ENCODE data around the gene PSMF1. TPM values are rescaled to one million over a fixed set of nuclear protein-coding genes. Genes with fewer than 3 reads are reported as not detected.

PSMF1 gene
- total and polyA plus RNA-seq, 12 donors = 24.8 to 363 (median 122) TPM

DNA sequence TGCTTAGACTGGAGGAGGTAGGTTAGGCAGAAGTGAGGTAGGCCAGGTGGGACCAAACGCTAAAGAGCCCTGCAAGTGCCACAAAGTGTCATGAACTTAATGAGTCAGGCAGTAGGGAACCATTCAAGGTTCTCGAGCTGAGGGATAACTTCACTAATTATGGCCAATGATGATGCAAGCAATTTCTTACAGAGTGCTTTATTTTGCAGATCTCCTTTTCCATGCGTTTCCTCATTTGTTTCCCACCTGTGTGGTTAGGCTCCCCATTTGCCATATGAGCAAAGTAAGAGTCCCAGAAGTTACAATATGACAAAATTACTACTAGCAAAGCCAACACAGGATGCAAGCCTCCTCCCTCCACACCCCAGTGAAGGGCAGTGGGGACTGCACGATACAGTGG is 36.5 kb upstream of the PSMF1 start:
- Histone ChIP-seq H3K36me3 (replicated peaks in 1 of 2) (no peaks in the 10 kb centered on the region), H3K9me3 (replicated peaks in 1 of 3) (no peaks in the 10 kb centered on the region), H3K27me3 (no peaks in the 10 kb centered on the region), H3K4me3 (no peak overlapping the region), H3K27ac (no peak overlapping the region), H3K4me1 (replicated peaks in 1 of 2) (no peaks in the 10 kb centered on the region)
- intact Hi-C loops (cut with DNase I) = no loop called here
- DNase-seq = no peak
- WGBS, 4 donors = 80 to 90% (median 86%) methylated on average over 4 of the region's 4 CpGs
- TF ChIP-seq POLR2A (IDR thresholded peaks at IDR 0.05) = no peak
- TF ChIP-seq, protein P1, sequence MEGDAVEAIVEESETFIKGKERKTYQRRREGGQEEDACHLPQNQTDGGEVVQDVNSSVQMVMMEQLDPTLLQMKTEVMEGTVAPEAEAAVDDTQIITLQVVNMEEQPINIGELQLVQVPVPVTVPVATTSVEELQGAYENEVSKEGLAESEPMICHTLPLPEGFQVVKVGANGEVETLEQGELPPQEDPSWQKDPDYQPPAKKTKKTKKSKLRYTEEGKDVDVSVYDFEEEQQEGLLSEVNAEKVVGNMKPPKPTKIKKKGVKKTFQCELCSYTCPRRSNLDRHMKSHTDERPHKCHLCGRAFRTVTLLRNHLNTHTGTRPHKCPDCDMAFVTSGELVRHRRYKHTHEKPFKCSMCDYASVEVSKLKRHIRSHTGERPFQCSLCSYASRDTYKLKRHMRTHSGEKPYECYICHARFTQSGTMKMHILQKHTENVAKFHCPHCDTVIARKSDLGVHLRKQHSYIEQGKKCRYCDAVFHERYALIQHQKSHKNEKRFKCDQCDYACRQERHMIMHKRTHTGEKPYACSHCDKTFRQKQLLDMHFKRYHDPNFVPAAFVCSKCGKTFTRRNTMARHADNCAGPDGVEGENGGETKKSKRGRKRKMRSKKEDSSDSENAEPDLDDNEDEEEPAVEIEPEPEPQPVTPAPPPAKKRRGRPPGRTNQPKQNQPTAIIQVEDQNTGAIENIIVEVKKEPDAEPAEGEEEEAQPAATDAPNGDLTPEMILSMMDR (IDR thresholded peaks at IDR 0.05) = no peak

GRCh38 chr20:1083431-1084080 is 34.8 kb upstream of the PSMF1 start:
- intact Hi-C loops (cut with DNase I) = no loop called here
- no peak for DNase-seq
- TF ChIP-seq, protein P1 (IDR thresholded peaks at IDR 0.05) = no peak
- Histone ChIP-seq H3K36me3 (replicated peaks in 1 of 2) (no peaks in the 10 kb centered on the region), H3K27ac (no peak overlapping the region), H3K4me1 (replicated peaks in 1 of 2) (no peaks in the 10 kb centered on the region), H3K4me3 (no peak overlapping the region), H3K27me3 (no peaks in the 10 kb centered on the region), H3K9me3 (replicated peaks in 1 of 3) (no peaks in the 10 kb centered on the region)
- 71 to 81% (median 73%) methylated on average over 5 of the region's 5 CpGs for whole genome bisulfite sequencing, 4 donors

DNA sequence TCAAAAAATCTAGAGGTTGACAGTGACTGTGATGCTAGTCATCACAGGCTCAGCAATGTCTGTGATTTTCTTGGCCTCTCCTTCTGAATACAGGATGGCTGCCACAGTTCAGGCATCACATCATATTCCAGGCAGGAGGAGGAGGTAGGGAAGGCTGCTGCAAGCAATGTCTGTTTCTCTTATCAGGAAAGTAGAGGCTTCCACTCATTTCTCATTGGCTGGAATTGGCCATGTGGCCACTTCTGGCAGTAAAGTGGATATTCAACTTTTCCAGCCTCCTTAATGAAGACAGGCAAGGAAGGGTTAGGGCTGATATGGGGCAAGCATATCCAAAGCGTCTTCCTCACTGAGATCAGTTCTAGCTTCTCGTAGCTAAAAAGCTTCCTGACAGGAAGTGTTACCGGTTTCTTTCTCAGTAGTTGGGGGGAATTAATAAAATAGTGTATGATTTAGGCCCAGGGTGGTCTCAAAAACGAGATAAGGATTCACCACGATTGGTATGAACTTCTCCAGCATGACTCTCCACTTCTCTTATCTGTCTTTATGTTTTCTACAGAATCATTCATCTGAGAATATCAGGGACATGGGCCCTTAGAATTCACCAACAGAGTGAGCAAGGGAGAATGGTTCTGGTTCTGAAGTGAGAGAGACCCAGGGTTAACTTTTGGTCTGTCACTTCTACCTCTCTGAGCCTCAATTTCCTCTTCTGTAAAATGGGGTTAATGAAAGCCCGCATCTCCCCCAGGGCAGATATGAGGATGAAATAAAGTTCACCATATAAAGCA is 32.7 kb upstream of the PSMF1 start:
- Histone ChIP-seq H3K4me1 (replicated peaks in 1 of 2) (no peaks in the 10 kb centered on the region), H3K27me3 (no peaks in the 10 kb centered on the region), H3K9me3 (replicated peaks in 1 of 3) (no peaks in the 10 kb centered on the region), H3K36me3 (replicated peaks in 1 of 2) (no peaks in the 10 kb centered on the region), H3K4me3 (no peak overlapping the region), H3K27ac (no peak overlapping the region)
- 56 to 65% (median 62%) methylated on average over 6 of the region's 6 CpGs for WGBS, 4 donors
- TF ChIP-seq, protein P1 (IDR thresholded peaks at IDR 0.05) = no peak
- no peak for TF ChIP-seq POLR2A (IDR thresholded peaks at IDR 0.05)
- no peak for DNase-seq
- intact Hi-C loops (cut with DNase I) = no loop called here

DNA sequence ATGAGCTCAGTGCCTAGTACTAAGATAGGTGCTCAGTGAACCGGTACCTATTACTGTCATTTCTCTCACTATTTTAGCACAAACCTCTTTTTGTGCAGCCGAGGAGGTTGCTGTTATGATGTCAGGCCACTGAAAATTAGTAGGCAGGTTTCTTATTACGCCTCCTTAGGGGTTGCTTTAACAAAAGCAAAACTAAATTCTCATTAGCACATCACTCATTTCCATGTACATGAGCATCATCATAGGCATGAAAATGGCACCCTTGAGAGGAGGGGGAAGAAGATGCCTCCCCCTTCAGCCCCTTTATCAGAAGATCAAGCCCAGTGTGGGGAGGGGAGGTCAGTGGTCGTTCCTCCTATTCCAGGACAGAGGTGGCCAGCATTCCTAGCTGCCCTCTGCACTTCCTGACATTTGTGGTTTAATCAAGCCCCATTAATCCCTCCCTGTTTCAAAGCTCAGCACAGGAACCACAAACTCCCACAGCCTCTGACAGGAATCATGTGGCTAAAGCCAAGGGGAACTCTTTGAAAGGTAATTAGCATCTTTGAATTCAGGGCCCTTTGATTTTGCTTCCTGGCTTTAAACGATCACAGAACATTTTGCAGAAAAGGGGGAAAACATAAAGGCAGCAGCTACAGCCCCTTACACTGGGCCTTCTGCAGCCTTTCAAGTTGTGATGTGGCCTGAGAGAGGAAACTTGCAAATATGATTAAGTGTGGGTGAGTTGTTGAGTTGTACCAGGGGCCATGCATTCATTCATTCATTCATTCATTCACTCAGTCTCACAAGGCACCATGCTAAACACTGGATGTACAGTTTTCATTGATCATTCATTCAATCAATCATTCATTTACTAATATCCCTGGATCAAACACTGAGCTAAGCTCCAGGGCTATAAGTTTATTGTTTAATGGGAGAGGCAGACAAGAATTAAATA is 31.9 kb upstream of the PSMF1 start:
- H3K27me3 ChIP-seq = no peaks in the 10 kb centered on the region
- TF ChIP-seq POLR2A (IDR thresholded peaks at IDR 0.05) = no peak
- TF ChIP-seq, protein P1 (IDR thresholded peaks at IDR 0.05) = no peak
- H3K9me3 ChIP-seq (replicated peaks in 1 of 3) = no peaks in the 10 kb centered on the region
- no peak for DNase-seq
- no peaks in the 10 kb centered on the region for H3K4me1 ChIP-seq (replicated peaks in 1 of 2)
- 35 to 41% (median 39%) methylated on average over 5 of the region's 5 CpGs for WGBS, 4 donors
- H3K36me3 ChIP-seq (replicated peaks in 1 of 2) = no peaks in the 10 kb centered on the region
- no peak overlapping the region for H3K27ac ChIP-seq
- intact Hi-C loops (cut with DNase I) = no loop called here
- H3K4me3 ChIP-seq = no peak overlapping the region
